ENCODE measurements around the gene CDH22.

GRCh38 chr20:46268662-46269061 lies 39.6 kb downstream of the CDH22 start:
- TF ChIP-seq CTCF (IDR thresholded peaks at IDR 0.05) (no peak), POLR2A (IDR thresholded peaks at IDR 0.05) (no peak)

Measured in adrenal gland (tissue), 5 donors.